Measurements from ENCODE around the gene HMCN2.

DNA sequence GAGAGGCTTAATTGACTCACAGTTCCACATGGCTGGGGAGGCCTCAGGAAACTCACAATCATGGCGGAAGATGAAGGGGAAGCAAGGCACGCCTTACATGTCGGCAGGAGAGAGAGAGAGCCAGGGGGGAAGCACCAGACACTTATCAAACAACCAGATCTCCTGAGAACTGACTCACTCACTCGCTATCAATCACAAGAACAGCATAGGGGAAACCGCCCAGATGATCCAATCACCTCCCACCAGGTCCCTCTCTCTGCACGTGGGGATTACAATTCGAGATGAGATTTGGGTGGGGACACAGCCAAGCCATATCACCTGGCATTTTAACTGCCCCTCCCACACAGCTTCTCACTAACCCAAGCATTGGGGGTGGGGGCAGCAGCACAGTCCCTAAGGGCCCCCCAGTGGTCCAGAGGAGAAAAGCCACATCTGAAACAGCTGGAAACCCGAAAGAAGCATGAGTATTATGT is 103.1 kb downstream of the HMCN2 start:
- TF ChIP-seq, protein P1, sequence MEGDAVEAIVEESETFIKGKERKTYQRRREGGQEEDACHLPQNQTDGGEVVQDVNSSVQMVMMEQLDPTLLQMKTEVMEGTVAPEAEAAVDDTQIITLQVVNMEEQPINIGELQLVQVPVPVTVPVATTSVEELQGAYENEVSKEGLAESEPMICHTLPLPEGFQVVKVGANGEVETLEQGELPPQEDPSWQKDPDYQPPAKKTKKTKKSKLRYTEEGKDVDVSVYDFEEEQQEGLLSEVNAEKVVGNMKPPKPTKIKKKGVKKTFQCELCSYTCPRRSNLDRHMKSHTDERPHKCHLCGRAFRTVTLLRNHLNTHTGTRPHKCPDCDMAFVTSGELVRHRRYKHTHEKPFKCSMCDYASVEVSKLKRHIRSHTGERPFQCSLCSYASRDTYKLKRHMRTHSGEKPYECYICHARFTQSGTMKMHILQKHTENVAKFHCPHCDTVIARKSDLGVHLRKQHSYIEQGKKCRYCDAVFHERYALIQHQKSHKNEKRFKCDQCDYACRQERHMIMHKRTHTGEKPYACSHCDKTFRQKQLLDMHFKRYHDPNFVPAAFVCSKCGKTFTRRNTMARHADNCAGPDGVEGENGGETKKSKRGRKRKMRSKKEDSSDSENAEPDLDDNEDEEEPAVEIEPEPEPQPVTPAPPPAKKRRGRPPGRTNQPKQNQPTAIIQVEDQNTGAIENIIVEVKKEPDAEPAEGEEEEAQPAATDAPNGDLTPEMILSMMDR (IDR thresholded peaks at IDR 0.05), result no peak
- TF ChIP-seq, protein P2, sequence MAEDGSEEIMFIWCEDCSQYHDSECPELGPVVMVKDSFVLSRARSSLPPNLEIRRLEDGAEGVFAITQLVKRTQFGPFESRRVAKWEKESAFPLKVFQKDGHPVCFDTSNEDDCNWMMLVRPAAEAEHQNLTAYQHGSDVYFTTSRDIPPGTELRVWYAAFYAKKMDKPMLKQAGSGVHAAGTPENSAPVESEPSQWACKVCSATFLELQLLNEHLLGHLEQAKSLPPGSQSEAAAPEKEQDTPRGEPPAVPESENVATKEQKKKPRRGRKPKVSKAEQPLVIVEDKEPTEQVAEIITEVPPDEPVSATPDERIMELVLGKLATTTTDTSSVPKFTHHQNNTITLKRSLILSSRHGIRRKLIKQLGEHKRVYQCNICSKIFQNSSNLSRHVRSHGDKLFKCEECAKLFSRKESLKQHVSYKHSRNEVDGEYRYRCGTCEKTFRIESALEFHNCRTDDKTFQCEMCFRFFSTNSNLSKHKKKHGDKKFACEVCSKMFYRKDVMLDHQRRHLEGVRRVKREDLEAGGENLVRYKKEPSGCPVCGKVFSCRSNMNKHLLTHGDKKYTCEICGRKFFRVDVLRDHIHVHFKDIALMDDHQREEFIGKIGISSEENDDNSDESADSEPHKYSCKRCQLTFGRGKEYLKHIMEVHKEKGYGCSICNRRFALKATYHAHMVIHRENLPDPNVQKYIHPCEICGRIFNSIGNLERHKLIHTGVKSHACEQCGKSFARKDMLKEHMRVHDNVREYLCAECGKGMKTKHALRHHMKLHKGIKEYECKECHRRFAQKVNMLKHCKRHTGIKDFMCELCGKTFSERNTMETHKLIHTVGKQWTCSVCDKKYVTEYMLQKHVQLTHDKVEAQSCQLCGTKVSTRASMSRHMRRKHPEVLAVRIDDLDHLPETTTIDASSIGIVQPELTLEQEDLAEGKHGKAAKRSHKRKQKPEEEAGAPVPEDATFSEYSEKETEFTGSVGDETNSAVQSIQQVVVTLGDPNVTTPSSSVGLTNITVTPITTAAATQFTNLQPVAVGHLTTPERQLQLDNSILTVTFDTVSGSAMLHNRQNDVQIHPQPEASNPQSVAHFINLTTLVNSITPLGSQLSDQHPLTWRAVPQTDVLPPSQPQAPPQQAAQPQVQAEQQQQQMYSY (CRISPR knock-in tag; IDR thresholded peaks at IDR 0.05), result no peak
- TF ChIP-seq ESRRA (CRISPR knock-in tag; IDR thresholded peaks at IDR 0.05; ENCODE audit: borderline replicate concordance), result no peak
- TF ChIP-seq, protein P3, sequence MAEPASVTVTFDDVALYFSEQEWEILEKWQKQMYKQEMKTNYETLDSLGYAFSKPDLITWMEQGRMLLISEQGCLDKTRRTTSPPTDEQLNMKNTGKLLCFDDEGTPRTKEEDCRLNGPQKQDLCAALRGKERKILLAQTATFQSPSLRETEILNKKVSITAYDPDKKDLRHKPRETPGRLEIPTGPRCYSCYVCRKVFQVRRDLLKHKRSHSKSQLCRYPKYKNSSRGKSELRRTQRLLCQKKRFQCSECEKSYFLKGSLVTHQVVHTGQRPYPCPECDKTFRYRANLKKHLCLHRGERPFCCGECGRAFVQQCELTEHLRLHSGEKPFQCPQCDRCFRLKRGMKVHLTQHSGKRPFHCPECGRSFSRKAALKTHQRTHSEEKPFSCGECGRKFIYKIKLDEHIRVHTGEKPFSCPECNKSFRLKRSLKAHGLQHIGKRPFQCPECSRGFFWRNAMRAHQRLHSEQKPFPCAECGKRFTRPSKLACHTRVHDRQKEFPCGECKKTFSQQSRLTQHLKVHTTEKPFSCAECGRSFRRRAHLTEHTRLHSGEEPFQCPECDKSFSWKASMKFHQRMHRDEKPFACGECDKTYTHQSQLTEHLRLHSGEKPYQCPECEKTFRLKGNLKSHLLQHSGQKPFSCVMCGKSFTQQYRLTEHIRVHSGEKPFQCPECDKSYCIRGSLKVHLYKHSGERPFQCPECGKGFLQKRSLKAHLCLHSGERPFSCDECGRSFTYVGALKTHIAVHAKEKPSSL (CRISPR knock-in tag; conservative IDR thresholded peaks at IDR 0.05), result no peak
- no peak for TF ChIP-seq TP53 (CRISPR knock-in tag; IDR thresholded peaks at IDR 0.05)
- TF ChIP-seq, protein P4, sequence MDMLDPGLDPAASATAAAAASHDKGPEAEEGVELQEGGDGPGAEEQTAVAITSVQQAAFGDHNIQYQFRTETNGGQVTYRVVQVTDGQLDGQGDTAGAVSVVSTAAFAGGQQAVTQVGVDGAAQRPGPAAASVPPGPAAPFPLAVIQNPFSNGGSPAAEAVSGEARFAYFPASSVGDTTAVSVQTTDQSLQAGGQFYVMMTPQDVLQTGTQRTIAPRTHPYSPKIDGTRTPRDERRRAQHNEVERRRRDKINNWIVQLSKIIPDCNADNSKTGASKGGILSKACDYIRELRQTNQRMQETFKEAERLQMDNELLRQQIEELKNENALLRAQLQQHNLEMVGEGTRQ (CRISPR knock-in tag; IDR thresholded peaks at IDR 0.05), result no peak
- no peak for TF ChIP-seq ZNF121 (CRISPR knock-in tag; IDR thresholded peaks at IDR 0.05)
- TF ChIP-seq, protein P5, sequence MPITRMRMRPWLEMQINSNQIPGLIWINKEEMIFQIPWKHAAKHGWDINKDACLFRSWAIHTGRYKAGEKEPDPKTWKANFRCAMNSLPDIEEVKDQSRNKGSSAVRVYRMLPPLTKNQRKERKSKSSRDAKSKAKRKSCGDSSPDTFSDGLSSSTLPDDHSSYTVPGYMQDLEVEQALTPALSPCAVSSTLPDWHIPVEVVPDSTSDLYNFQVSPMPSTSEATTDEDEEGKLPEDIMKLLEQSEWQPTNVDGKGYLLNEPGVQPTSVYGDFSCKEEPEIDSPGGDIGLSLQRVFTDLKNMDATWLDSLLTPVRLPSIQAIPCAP (CRISPR knock-in tag; IDR thresholded peaks at IDR 0.05), result no peak

Measured in WTC11 (cell line).